Measurements from ENCODE around the gene PLAGL1. TPM values are rescaled to one million over a fixed set of nuclear protein-coding genes. Genes with fewer than 3 reads are reported as not detected.

Gene PLAGL1
- total RNA-seq, 1 donor from 2014 or later = 83.1 TPM

GRCh38 chr6:143912671-143913070 lies 95.4 kb downstream of the PLAGL1 start:
- TF ChIP-seq CTCF (IDR thresholded peaks at IDR 0.05) = no peak
- H3K36me3 Mint-ChIP-seq (ENCODE audit: low read depth) = peaks cover 29% of the 10 kb centered on the region
- DNase-seq (ENCODE audit: low spot score) = no peak
- H3K27ac Mint-ChIP-seq (ENCODE audit: unreplicated experiment) = no peak overlapping the region
- no peak overlapping the region for H3K4me3 Mint-ChIP-seq (ENCODE audit: unreplicated experiment)
- H3K4me1 Mint-ChIP-seq (ENCODE audit: low read depth) = no peaks in the 10 kb centered on the region
- peaks cover 45% of the 10 kb centered on the region for H3K9me3 Mint-ChIP-seq (ENCODE audit: low read depth)
- peaks cover 2% of the 10 kb centered on the region for H3K27me3 Mint-ChIP-seq (ENCODE audit: low read depth)

- Mint-ChIP-seq H3K27ac (ENCODE audit: unreplicated experiment) (no peak overlapping the region), H3K9me3 (ENCODE audit: low read depth) (peaks cover 40% of the 10 kb centered on the region), H3K4me1 (ENCODE audit: low read depth) (no peaks in the 10 kb centered on the region), H3K36me3 (ENCODE audit: low read depth) (peaks cover 25% of the 10 kb centered on the region), H3K27me3 (ENCODE audit: low read depth) (peaks cover 2% of the 10 kb centered on the region), H3K4me3 (ENCODE audit: unreplicated experiment) (no peak overlapping the region)
- no peak for TF ChIP-seq CTCF (IDR thresholded peaks at IDR 0.05)
- no peak for DNase-seq (ENCODE audit: low spot score)
Observed at GRCh38 chr6:143911028-143911427, 97.0 kb downstream of the PLAGL1 start.

GRCh38 chr6:143902827-143903226 lies 105.2 kb downstream of the PLAGL1 start:
- no peak for TF ChIP-seq CTCF (IDR thresholded peaks at IDR 0.05)
- no peak overlapping the region for H3K4me3 Mint-ChIP-seq (ENCODE audit: unreplicated experiment)
- H3K27ac Mint-ChIP-seq (ENCODE audit: unreplicated experiment) = no peak overlapping the region
- no peak for DNase-seq (ENCODE audit: low spot score)
- H3K4me1 Mint-ChIP-seq (ENCODE audit: low read depth) = peaks cover 19% of the 10 kb centered on the region
- peaks cover 6% of the 10 kb centered on the region for H3K36me3 Mint-ChIP-seq (ENCODE audit: low read depth)
- H3K27me3 Mint-ChIP-seq (ENCODE audit: low read depth) = no peaks in the 10 kb centered on the region
- H3K9me3 Mint-ChIP-seq (ENCODE audit: low read depth) = peaks cover under 1% of the 10 kb centered on the region

GRCh38 chr6:143901885-143902750 lies 105.9 kb downstream of the PLAGL1 start:
- H3K27me3 Mint-ChIP-seq (ENCODE audit: low read depth) = no peaks in the 10 kb centered on the region
- no peak for DNase-seq (ENCODE audit: low spot score)
- TF ChIP-seq CTCF (IDR thresholded peaks at IDR 0.05) = no peak
- no peak overlapping the region for H3K4me3 Mint-ChIP-seq (ENCODE audit: unreplicated experiment)
- peak overlapping the region; percentile 80 for H3K27ac Mint-ChIP-seq (ENCODE audit: unreplicated experiment)
- peaks cover 19% of the 10 kb centered on the region for H3K4me1 Mint-ChIP-seq (ENCODE audit: low read depth)
- no peaks in the 10 kb centered on the region for H3K9me3 Mint-ChIP-seq (ENCODE audit: low read depth)
- H3K36me3 Mint-ChIP-seq (ENCODE audit: low read depth) = peaks cover 6% of the 10 kb centered on the region

- Mint-ChIP-seq H3K4me3 (ENCODE audit: unreplicated experiment) (no peak overlapping the region), H3K27me3 (ENCODE audit: low read depth) (no peaks in the 10 kb centered on the region), H3K4me1 (ENCODE audit: low read depth) (peaks cover 19% of the 10 kb centered on the region), H3K36me3 (ENCODE audit: low read depth) (peaks cover 2% of the 10 kb centered on the region), H3K27ac (ENCODE audit: unreplicated experiment) (no peak overlapping the region), H3K9me3 (ENCODE audit: low read depth) (no peaks in the 10 kb centered on the region)
- no peak for TF ChIP-seq CTCF (IDR thresholded peaks at IDR 0.05)
- no peak for DNase-seq (ENCODE audit: low spot score)
Observed at GRCh38 chr6:143900358-143900757, 107.7 kb downstream of the PLAGL1 start.
